MCF 10A (cell line): Measurements from ENCODE around the gene RNF225. TPM values are rescaled to one million over a fixed set of nuclear protein-coding genes. Genes with fewer than 3 reads are reported as not detected.
A peak's percentile ranks its signal among the peaks of the same experiment; 100 is the strongest.

Experiments used
- BruUV-seq: library from RNA; stranded (reverse); fragments of 400-500 nt; replicated peaks from 2 replicates; lab custom pipeline; 2021; lab: Mats Ljungman, UMichigan
- CTCF ChIA-PET: fragments of 300-600 bp; sonication (Branson Sonifier 250); formaldehyde crosslinking; extraction: SDS; loops from one replicate; lab custom pipeline; 2021; ENCODE audit warnings: antibody characterized with exemption, inconsistent platforms; lab: Yijun Ruan, JAX
- POLR2A ChIA-PET: fragments of 300-600, 350-650 bp; sonication (Branson Sonifier 250); formaldehyde crosslinking; extraction: SDS; loops from one replicate; lab custom pipeline; 2020; ENCODE audit warnings: antibody characterized with exemption, inconsistent platforms; lab: Yijun Ruan, JAX
- DNase-seq: peaks from one replicate; pipeline ENCODE4 v3.0.0-alpha.2; 2018; ENCODE audit not compliant: unreplicated experiment
- H3K27ac Mint-ChIP-seq: one replicate; pipeline ENCODE4 v1.8.0; 2022; ENCODE audit warnings: mild to moderate bottlenecking, low read depth, mixed read lengths; ENCODE audit not compliant: unreplicated experiment
- H3K27me3 Mint-ChIP-seq: one replicate; pipeline ENCODE4 v1.8.0; 2022; ENCODE audit warnings: mixed read lengths; ENCODE audit not compliant: insufficient read depth, unreplicated experiment
- H3K36me3 Mint-ChIP-seq: one replicate; pipeline ENCODE4 v1.8.0; 2022; ENCODE audit warnings: mild to moderate bottlenecking, moderate library complexity, mixed read lengths; ENCODE audit not compliant: insufficient read depth, unreplicated experiment
- H3K4me1 Mint-ChIP-seq: one replicate; pipeline ENCODE4 v1.8.0; 2022; ENCODE audit warnings: mixed read lengths; ENCODE audit not compliant: insufficient read depth, unreplicated experiment
- H3K4me3 Mint-ChIP-seq: one replicate; pipeline ENCODE4 v1.8.0; 2022; ENCODE audit warnings: mild to moderate bottlenecking, moderate library complexity, mixed read lengths; ENCODE audit not compliant: unreplicated experiment
- H3K9me3 Mint-ChIP-seq: one replicate; pipeline ENCODE4 v1.8.0; 2022; ENCODE audit warnings: mixed read lengths; ENCODE audit not compliant: unreplicated experiment
- intact Hi-C: fragments of 100-400 bp; cut with micrococcal nuclease; formaldehyde crosslinking; loops from 2 replicates; pipeline ENCODE4 v1.14.1; 2022
- total RNA-seq: library from RNA; stranded (reverse); gene quantifications from 2 replicates; pipeline ENCODE4 v1.2.3, GENCODE V29; 2022
- TF ChIP-seq, protein P1 (sequence below): fragments of 200-600 bp; IDR thresholded peaks from one replicate; pipeline ENCODE4 v1.8.0; 2022; ENCODE audit warnings: antibody characterized with exemption, mild to moderate bottlenecking; ENCODE audit not compliant: unreplicated experiment

RNF225 gene
- total RNA-seq, 1 experiment from 2014 or later: 0.63 TPM

DNA sequence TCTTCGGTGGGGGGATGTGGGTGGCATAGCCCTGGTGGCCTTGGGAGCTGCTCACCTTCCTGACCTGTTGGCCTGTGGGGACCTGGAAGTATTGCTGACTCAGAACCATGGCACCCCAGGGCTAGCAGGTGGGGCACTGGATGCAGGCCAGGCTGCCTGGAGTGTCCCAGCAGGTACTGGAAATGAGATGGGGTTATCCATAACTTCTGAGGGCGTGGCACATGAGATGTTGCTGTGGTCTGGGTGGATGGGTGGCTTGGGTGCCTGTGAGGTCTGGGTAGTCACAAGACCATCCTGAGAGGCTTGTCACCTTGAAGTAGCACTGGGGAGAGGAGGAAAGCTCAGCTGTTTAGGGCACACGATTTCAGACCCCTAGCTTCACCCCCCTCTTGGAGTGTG, 636 bp upstream of the RNF225 start:
- Mint-ChIP-seq H3K27me3 (no peaks in the 10 kb centered on the region), H3K4me3 (no peak overlapping the region), H3K4me1 (peaks cover 20% of the 10 kb centered on the region), H3K27ac (no peak overlapping the region), H3K36me3 (peaks cover 67% of the 10 kb centered on the region), H3K9me3 (no peaks in the 10 kb centered on the region)
- BruUV-seq: no TSS peak
- TF ChIP-seq, protein P1, sequence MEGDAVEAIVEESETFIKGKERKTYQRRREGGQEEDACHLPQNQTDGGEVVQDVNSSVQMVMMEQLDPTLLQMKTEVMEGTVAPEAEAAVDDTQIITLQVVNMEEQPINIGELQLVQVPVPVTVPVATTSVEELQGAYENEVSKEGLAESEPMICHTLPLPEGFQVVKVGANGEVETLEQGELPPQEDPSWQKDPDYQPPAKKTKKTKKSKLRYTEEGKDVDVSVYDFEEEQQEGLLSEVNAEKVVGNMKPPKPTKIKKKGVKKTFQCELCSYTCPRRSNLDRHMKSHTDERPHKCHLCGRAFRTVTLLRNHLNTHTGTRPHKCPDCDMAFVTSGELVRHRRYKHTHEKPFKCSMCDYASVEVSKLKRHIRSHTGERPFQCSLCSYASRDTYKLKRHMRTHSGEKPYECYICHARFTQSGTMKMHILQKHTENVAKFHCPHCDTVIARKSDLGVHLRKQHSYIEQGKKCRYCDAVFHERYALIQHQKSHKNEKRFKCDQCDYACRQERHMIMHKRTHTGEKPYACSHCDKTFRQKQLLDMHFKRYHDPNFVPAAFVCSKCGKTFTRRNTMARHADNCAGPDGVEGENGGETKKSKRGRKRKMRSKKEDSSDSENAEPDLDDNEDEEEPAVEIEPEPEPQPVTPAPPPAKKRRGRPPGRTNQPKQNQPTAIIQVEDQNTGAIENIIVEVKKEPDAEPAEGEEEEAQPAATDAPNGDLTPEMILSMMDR: no peak
- ChIA-PET CTCF (interaction anchor here (0.6 to 0.9 kb wide), 4 partner anchors 12 to 1124 kb away, joined by 3 to 4 read pairs (median 4); no protein-coding TSS in a partner anchor), POLR2A (interaction anchor here (0.7 to 1.6 kb wide), 4 partner anchors 13 to 125 kb away, joined by 3 to 8 read pairs (median 6); partner anchors contain the start of genes ZBTB45, ZNF324B and ZNF584)
- intact Hi-C loops: no loop called here
- DNase-seq: peak; percentile 46

DNA sequence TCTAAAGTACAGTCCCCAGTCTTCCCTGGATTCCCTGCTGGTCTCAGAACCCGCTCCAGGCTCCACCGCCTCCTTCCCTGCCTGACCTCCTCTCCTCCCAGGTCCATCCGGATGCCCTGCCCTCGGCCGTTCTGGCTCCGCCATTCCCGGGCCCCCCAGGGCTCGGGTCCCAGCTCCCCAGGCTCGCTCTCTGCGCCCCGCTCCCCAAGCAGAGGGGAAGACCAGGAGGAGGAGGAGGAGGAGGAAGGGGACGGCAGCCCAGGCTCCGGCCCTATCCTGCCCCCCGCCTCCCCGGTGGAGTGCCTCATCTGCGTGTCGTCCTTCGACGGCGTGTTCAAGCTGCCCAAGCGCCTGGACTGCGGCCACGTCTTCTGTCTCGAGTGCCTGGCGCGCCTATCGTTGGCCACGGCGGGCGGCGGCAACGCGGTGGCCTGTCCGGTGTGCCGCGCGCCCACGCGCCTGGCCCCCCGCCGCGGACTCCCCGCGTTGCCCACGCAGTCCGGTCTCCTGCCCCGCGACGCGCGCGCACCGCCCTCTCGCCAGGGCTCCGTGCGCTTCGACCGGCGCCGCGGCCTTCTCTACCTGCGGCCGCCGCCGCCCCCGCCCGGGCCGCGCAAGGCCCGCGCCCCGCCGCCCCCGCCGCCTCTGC, 647 bp downstream of the RNF225 start:
- Mint-ChIP-seq H3K4me3 (peak overlapping the region; percentile 18), H3K9me3 (no peaks in the 10 kb centered on the region), H3K4me1 (peaks cover 30% of the 10 kb centered on the region), H3K36me3 (peaks cover 54% of the 10 kb centered on the region), H3K27ac (no peak overlapping the region), H3K27me3 (no peaks in the 10 kb centered on the region)
- DNase-seq: no peak
- intact Hi-C loops: no loop called here
- no TSS peak for BruUV-seq
- TF ChIP-seq, protein P1: no peak
- ChIA-PET POLR2A (interaction anchor here (1.0 kb wide), 1 partner anchor 9 kb away, joined by 5 read pairs; the partner anchor contains the start of gene RPS5), CTCF (no interaction called here)

DNA sequence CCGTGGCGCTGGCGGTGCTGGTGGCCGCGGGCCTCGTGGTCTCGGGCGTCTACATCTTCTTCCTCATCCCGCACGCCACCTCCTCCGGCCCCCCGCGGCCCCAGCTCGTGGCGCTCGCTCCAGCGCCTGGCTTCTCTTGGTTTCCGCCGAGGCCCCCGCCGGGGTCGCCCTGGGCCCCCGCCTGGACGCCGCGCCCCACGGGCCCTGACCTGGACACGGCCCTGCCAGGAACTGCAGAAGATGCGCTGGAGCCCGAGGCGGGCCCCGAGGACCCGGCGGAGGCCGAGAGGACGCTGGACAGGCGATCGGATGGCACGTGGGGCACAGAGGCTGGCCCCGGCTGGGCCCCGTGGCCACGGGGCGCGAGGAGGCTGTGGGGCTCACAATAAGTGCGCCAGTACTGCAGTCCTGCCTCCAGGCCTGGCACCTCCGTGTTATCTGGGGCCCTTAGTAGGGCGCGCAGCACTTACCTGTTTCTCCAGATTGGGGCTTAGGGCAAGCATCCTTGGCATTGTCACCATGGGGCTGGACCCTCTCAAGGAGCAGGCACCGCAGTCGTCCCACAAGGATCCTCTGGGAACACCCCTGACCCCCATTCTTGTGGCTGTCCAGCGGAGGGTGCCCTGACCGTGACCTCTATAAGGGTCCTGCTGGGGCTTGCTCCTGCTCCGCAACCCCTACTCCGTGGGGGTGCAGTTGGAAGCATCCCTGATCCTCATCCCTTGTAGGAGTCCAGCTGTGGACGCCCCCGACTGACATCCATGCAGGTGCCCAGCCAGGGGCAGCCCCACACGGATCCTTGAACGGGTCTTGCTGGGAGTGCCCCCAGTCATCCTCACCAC, 1.5 kb downstream of the RNF225 start:
- CTCF ChIA-PET: no interaction called here
- TF ChIP-seq, protein P1: no peak
- intact Hi-C loops: no loop called here
- H3K9me3 Mint-ChIP-seq: no peaks in the 10 kb centered on the region
- BruUV-seq: no TSS peak
- peaks cover 46% of the 10 kb centered on the region for H3K36me3 Mint-ChIP-seq
- no peak for DNase-seq
- POLR2A ChIA-PET: interaction anchor here (4.7 kb wide), 1 partner anchor 8 kb away, joined by 22 read pairs; the partner anchor contains the start of gene RPS5
- H3K27ac Mint-ChIP-seq: no peak overlapping the region
- peaks cover 33% of the 10 kb centered on the region for H3K4me1 Mint-ChIP-seq
- H3K27me3 Mint-ChIP-seq: no peaks in the 10 kb centered on the region
- no peak overlapping the region for H3K4me3 Mint-ChIP-seq

DNA sequence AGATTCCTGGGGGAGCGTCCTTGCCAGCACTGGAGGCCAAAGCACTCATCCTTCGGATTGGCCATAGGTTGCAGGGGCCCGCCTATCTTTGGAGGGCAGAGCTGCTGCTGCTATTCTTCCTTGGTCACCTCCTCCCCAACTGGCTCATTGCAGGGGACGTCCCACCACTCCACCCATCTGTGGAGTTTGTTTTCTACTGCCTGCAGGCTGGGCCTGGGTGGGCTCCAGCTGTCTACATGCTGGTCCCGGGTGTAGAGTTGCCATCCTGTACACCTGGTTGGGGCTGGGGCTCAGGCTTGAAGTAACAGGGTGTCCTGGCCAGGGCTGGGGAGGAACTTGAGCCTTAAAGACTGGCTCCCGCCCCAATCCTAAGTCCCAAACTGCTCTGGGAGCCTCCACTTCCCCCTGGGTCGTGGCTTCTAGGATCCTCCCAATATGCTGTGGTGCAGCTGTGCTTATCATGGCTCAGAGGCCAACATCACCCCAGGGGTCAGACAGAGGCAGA, 2.1 kb downstream of the RNF225 start:
- Mint-ChIP-seq H3K27me3 (no peaks in the 10 kb centered on the region), H3K27ac (no peak overlapping the region), H3K9me3 (no peaks in the 10 kb centered on the region), H3K36me3 (peaks cover 40% of the 10 kb centered on the region), H3K4me3 (no peak overlapping the region), H3K4me1 (peaks cover 33% of the 10 kb centered on the region)
- POLR2A ChIA-PET: interaction anchor here (4.7 kb wide), 1 partner anchor 9 kb away, joined by 22 read pairs; the partner anchor contains the start of gene RPS5
- no peak for DNase-seq
- TF ChIP-seq, protein P1: no peak
- intact Hi-C loops: no loop called here
- TSS peak; percentile 0 for BruUV-seq
- CTCF ChIA-PET: no interaction called here
